Neural progenitor cell (in vitro differentiated cells): Measurements from ENCODE around the gene CMA1. TPM values are rescaled to one million over a fixed set of nuclear protein-coding genes. Genes with fewer than 3 reads are reported as not detected.

Source experiments
- DNase-seq: peaks from one replicate; pipeline ENCODE4 v3.0.0-alpha.2; 2016; ENCODE audit warnings: low spot score
- H2AFZ ChIP-seq: fragments of 200-600 bp; sonication (generic); replicated peaks from 2 replicates; pipeline ENCODE4 v1.6.1; 2016; ENCODE audit warnings: antibody characterized with exemption
- H3F3A ChIP-seq: fragments of 200-600 bp; sonication (generic); 2 replicates; pipeline ENCODE4 v1.6.1; 2016; ENCODE audit warnings: antibody characterized with exemption, low read depth
- H3K27ac ChIP-seq: fragments of 200-600 bp; sonication (generic); 2 replicates; pipeline ENCODE4 v1.5.1; 2016; ENCODE audit warnings: mild to moderate bottlenecking
- H3K27me3 ChIP-seq: fragments of 200-600 bp; sonication (generic); 2 replicates; pipeline ENCODE4 v1.6.1; 2016; ENCODE audit warnings: mild to moderate bottlenecking, moderate library complexity
- H3K36me3 ChIP-seq: fragments of 200-600 bp; sonication (generic); 2 replicates; pipeline ENCODE4 v1.5.1; 2016
- H3K4me1 ChIP-seq: fragments of 200-600 bp; sonication (generic); 2 replicates; pipeline ENCODE4 v1.6.1; 2016; ENCODE audit warnings: mixed run types
- H3K4me2 ChIP-seq: fragments of 200-600 bp; sonication (generic); 2 replicates; pipeline ENCODE4 v1.6.1; 2016
- H3K4me3 ChIP-seq: fragments of 200-600 bp; sonication (generic); 2 replicates; pipeline ENCODE4 v1.5.1; 2016
- H3K79me2 ChIP-seq: fragments of 200-600 bp; sonication (generic); 2 replicates; pipeline ENCODE4 v1.6.1; 2016; ENCODE audit warnings: low read depth
- H3K9ac ChIP-seq: fragments of 200-600 bp; sonication (generic); 2 replicates; pipeline ENCODE4 v1.6.1; 2016
- H3K9me3 ChIP-seq: fragments of 200-600 bp; sonication (generic); 2 replicates; pipeline ENCODE4 v1.5.1; 2016; ENCODE audit warnings: low read depth
- H4K20me1 ChIP-seq: fragments of 200-600 bp; sonication (generic); 2 replicates; pipeline ENCODE4 v1.6.1; 2016; ENCODE audit warnings: low read depth
- H3K27ac Mint-ChIP-seq: 3 replicates; pipeline ENCODE4 v1.8.0; 2021; ENCODE audit warnings: mixed read lengths
- H3K27me3 Mint-ChIP-seq: 2 replicates; pipeline ENCODE4 v1.8.0; 2022; ENCODE audit warnings: low read depth, mild to moderate bottlenecking, inconsistent platforms, moderate library complexity, mixed read lengths; ENCODE audit not compliant: insufficient read depth
- H3K36me3 Mint-ChIP-seq: 3 replicates; pipeline ENCODE4 v1.8.0; 2021; ENCODE audit warnings: mixed read lengths
- H3K4me1 Mint-ChIP-seq: 3 replicates; pipeline ENCODE4 v1.8.0; 2021; ENCODE audit warnings: mixed read lengths
- H3K4me3 Mint-ChIP-seq: 3 replicates; pipeline ENCODE4 v1.8.0; 2021; ENCODE audit warnings: mild to moderate bottlenecking, moderate library complexity, mixed read lengths
- H3K9me3 Mint-ChIP-seq: 3 replicates; pipeline ENCODE4 v1.8.0; 2020; ENCODE audit warnings: mixed read lengths
- EZH2 ChIP-seq: fragments of 200-600 bp; sonication (generic); IDR thresholded peaks from 2 replicates; pipeline ENCODE4 v1.6.1; 2017; ENCODE audit warnings: antibody characterized with exemption, mild to moderate bottlenecking, moderate library complexity
- EZH2phosphoT487 ChIP-seq: fragments of 200-600 bp; sonication (generic); IDR thresholded peaks from 2 replicates; pipeline ENCODE4 v1.6.1; 2017; ENCODE audit warnings: antibody characterized with exemption
- total RNA-seq: library from RNA; depleted of rRNA; stranded (reverse); fragments of >200 nt; gene quantifications from 2 replicates; pipeline ENCODE4 v1.2.3, GENCODE V29; 2015; ENCODE audit warnings: low replicate concordance
- TF ChIP-seq, protein P1 (sequence below): fragments of 200-600 bp; sonication (generic); IDR thresholded peaks from 2 replicates; pipeline ENCODE4 v1.5.1; 2017; ENCODE audit warnings: antibody characterized with exemption, mild to moderate bottlenecking

CMA1 gene
- total RNA-seq, 1 donor from 2014 or later = not detected

DNA sequence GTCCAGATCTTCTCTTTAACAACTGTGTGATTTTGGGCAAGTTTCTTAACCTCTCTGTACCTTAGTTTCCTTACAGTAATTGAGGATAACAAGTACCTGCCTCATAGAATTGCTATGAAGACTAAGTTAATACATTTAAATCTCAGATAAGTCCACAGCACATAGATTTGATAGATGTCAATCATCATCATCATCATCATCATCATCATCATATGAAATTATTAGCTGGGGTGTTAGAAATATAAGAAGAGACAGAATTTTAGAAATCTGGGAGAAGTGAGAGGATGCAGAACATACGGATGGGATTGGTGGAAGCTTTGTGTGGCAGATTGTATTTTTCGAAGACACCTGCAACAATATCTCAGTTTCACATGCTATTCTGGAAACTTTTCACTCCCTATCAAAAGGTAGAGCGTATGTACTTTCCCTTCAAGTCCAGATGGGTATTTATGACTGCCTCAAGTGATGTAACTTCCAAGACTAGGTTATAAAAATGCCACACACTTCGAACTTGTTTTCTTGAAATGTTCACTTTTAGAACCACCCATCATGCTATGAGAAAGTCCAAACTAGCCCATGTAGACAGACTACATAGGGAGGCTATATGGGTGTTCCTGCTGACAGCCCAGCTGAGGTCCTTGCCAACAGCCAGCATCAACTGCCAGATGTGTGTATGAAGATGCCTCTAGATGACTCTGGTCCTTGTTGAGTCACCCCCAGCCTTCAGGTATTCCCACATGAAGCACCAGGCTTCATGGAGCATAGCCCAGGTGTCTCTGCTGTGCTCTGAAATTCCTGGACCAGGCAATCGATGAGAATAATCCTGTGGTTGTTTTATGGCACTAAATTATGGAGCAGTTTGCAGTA lies 44.8 kb downstream of the CMA1 start:
- no peaks in the 10 kb centered on the region for H3K27me3 Mint-ChIP-seq
- H3K4me1 Mint-ChIP-seq = no peaks in the 10 kb centered on the region
- H3K4me3 ChIP-seq = no peak overlapping the region
- no peak for DNase-seq
- H3F3A ChIP-seq = no peaks in the 10 kb centered on the region
- no peaks in the 10 kb centered on the region for H3K9me3 ChIP-seq
- H3K27ac Mint-ChIP-seq = no peak overlapping the region
- no peaks in the 10 kb centered on the region for H3K36me3 ChIP-seq
- no peaks in the 10 kb centered on the region for H3K4me1 ChIP-seq
- H3K9ac ChIP-seq = no peak overlapping the region
- H3K4me3 Mint-ChIP-seq = no peak overlapping the region
- no peaks in the 10 kb centered on the region for H3K9me3 Mint-ChIP-seq
- no peak overlapping the region for H2AFZ ChIP-seq
- no peaks in the 10 kb centered on the region for H3K36me3 Mint-ChIP-seq
- no peaks in the 10 kb centered on the region for H4K20me1 ChIP-seq
- H3K27me3 ChIP-seq = no peaks in the 10 kb centered on the region
- no peak overlapping the region for H3K27ac ChIP-seq
- TF ChIP-seq EZH2phosphoT487 = no peak
- TF ChIP-seq, protein P1, sequence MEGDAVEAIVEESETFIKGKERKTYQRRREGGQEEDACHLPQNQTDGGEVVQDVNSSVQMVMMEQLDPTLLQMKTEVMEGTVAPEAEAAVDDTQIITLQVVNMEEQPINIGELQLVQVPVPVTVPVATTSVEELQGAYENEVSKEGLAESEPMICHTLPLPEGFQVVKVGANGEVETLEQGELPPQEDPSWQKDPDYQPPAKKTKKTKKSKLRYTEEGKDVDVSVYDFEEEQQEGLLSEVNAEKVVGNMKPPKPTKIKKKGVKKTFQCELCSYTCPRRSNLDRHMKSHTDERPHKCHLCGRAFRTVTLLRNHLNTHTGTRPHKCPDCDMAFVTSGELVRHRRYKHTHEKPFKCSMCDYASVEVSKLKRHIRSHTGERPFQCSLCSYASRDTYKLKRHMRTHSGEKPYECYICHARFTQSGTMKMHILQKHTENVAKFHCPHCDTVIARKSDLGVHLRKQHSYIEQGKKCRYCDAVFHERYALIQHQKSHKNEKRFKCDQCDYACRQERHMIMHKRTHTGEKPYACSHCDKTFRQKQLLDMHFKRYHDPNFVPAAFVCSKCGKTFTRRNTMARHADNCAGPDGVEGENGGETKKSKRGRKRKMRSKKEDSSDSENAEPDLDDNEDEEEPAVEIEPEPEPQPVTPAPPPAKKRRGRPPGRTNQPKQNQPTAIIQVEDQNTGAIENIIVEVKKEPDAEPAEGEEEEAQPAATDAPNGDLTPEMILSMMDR = no peak
- no peak for TF ChIP-seq EZH2
- no peaks in the 10 kb centered on the region for H3K79me2 ChIP-seq
- H3K4me2 ChIP-seq = no peak overlapping the region

DNA sequence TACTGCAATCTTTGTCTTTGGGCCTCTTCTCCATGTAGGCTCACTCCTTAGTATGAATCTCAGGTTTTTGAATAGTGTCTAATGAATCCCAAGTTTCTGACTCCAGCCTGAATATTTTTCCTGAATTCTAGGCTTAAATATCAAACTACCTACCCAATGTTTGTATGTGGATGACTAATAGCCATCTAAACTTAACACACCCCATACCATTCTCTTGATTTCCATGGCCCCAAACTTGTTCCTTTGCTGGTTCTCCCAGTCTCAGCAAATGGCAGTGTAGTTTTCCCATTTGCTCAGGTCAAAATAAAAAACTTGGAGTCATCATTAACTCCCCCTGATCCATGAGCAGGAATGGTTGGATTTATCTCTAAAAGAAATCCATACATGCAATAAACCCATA lies 46.7 kb downstream of the CMA1 start:
- H3K4me1 Mint-ChIP-seq = no peaks in the 10 kb centered on the region
- H3K4me2 ChIP-seq = no peak overlapping the region

DNA sequence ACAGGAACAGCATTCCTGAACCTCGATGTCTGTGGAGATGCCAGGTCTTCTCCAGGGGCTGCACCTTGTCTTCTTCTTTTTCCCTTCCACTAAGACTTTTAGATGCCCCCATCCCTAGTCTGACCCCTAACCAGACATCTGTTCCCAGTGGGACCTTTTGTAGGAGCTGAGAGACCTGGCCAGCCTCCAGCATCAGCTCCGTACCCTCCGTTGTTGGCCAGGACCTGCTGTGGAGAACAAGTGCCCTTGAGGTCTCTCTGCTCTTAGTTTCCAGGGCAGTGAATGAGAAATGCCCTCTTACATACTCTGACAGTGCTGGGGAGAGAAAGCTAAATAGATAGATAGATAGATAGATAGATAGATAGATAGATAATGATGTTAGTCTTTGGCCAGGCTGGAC lies 48.7 kb downstream of the CMA1 start:
- H3K9me3 ChIP-seq = peaks cover 6% of the 10 kb centered on the region
- no peak overlapping the region for H3K4me3 ChIP-seq
- H3K4me2 ChIP-seq = no peak overlapping the region
- no peak overlapping the region for H3K27ac Mint-ChIP-seq
- H3K4me1 ChIP-seq = no peaks in the 10 kb centered on the region
- H3K36me3 ChIP-seq = no peaks in the 10 kb centered on the region
- peaks cover 4% of the 10 kb centered on the region for H3K9me3 Mint-ChIP-seq
- H3K27ac ChIP-seq = no peak overlapping the region
- H3K4me3 Mint-ChIP-seq = no peak overlapping the region
- H3K27me3 ChIP-seq = no peaks in the 10 kb centered on the region
- H3K36me3 Mint-ChIP-seq = peaks cover 7% of the 10 kb centered on the region
- no peak overlapping the region for H2AFZ ChIP-seq
- no peak for DNase-seq
- no peak overlapping the region for H3K9ac ChIP-seq
- H4K20me1 ChIP-seq = no peaks in the 10 kb centered on the region
- H3K79me2 ChIP-seq = no peaks in the 10 kb centered on the region
- TF ChIP-seq, protein P1 = no peak
- TF ChIP-seq EZH2 (no peak), EZH2phosphoT487 (no peak)
- no peaks in the 10 kb centered on the region for H3K27me3 Mint-ChIP-seq
- H3F3A ChIP-seq = no peaks in the 10 kb centered on the region
- no peaks in the 10 kb centered on the region for H3K4me1 Mint-ChIP-seq

More for the DNA sequence above, 46.7 kb downstream of the CMA1 start:
- Mint-ChIP-seq H3K9me3 (no peaks in the 10 kb centered on the region), H3K4me3 (no peak overlapping the region), H3K36me3 (peaks cover 3% of the 10 kb centered on the region), H3K27ac (no peak overlapping the region), H3K27me3 (no peaks in the 10 kb centered on the region)
- H3F3A ChIP-seq = no peaks in the 10 kb centered on the region
- no peaks in the 10 kb centered on the region for H3K36me3 ChIP-seq
- TF ChIP-seq EZH2phosphoT487 (no peak), EZH2 (no peak)
- TF ChIP-seq, protein P1 = no peak
- no peak overlapping the region for H3K9ac ChIP-seq
- H2AFZ ChIP-seq = no peak overlapping the region
- no peak for DNase-seq
- H3K4me1 ChIP-seq = no peaks in the 10 kb centered on the region
- no peak overlapping the region for H3K27ac ChIP-seq
- H3K4me3 ChIP-seq = no peak overlapping the region
- H3K9me3 ChIP-seq = no peaks in the 10 kb centered on the region
- H3K79me2 ChIP-seq = no peaks in the 10 kb centered on the region
- no peaks in the 10 kb centered on the region for H4K20me1 ChIP-seq
- no peaks in the 10 kb centered on the region for H3K27me3 ChIP-seq
